ENCODE data around the gene CTBP2. TPM values are rescaled to one million over a fixed set of nuclear protein-coding genes. Genes with fewer than 3 reads are reported as not detected.

CTBP2 gene
- total RNA-seq, 1 donor from 2014 or later, result 90.6 TPM

DNA sequence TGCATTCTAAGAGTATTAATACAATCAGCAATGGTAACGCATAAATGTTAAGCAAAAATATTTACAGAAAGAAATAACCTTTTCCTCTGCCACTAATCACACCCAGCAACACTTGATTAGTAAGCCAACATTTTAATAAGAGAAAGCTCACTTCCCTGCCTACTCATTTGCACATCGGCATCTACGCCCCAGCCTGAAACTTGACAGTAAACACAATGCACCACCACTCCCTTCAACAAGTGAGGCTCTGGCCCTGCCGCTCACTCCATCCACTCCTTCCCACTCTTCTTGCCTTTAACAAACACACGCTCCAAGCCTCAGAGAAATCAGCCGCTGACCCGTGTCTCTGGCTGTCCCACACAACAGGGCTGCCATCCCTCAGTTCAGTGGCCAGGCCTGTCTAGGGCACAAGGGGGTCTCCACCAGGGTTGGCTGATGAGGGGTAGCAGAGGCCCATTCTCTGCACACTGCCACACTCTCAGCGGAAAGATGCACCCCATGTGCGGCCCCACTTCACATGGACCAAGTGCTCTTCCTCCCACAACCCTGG, 54.6 kb downstream of the CTBP2 start:
- DNase-seq (ENCODE audit: low spot score), result peak; percentile 61
- Mint-ChIP-seq H3K27ac (ENCODE audit: unreplicated experiment) (peak overlapping the region; percentile 65), H3K9me3 (ENCODE audit: low read depth) (peaks cover 7% of the 10 kb centered on the region), H3K4me1 (ENCODE audit: low read depth) (peaks cover 32% of the 10 kb centered on the region), H3K4me3 (ENCODE audit: unreplicated experiment) (no peak overlapping the region), H3K27me3 (ENCODE audit: low read depth) (no peaks in the 10 kb centered on the region), H3K36me3 (ENCODE audit: low read depth) (peaks cover 31% of the 10 kb centered on the region)
- TF ChIP-seq, protein P1, sequence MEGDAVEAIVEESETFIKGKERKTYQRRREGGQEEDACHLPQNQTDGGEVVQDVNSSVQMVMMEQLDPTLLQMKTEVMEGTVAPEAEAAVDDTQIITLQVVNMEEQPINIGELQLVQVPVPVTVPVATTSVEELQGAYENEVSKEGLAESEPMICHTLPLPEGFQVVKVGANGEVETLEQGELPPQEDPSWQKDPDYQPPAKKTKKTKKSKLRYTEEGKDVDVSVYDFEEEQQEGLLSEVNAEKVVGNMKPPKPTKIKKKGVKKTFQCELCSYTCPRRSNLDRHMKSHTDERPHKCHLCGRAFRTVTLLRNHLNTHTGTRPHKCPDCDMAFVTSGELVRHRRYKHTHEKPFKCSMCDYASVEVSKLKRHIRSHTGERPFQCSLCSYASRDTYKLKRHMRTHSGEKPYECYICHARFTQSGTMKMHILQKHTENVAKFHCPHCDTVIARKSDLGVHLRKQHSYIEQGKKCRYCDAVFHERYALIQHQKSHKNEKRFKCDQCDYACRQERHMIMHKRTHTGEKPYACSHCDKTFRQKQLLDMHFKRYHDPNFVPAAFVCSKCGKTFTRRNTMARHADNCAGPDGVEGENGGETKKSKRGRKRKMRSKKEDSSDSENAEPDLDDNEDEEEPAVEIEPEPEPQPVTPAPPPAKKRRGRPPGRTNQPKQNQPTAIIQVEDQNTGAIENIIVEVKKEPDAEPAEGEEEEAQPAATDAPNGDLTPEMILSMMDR (IDR thresholded peaks at IDR 0.05), result no peak

DNA sequence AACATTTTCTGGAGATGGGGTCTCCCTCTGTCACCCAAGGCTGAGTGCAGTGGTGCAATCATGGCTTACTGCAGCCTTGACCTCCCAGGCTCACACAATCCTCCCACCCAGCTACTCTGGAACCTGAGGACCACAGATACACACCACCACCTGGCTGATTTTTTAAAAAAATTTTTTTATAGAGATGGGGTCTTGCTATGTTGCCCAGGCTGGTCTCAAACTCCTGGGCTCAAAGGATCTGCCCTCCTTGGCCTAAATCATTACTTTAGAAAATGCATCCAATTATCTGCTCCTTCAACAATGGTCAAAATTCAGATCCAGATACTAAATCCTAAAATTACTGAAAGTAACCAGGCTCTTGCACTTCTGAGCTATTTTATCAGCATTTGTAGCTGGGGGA, 55.2 kb downstream of the CTBP2 start:
- Mint-ChIP-seq H3K27me3 (ENCODE audit: low read depth) (no peaks in the 10 kb centered on the region), H3K9me3 (ENCODE audit: low read depth) (peaks cover 7% of the 10 kb centered on the region), H3K4me3 (ENCODE audit: unreplicated experiment) (no peak overlapping the region), H3K36me3 (ENCODE audit: low read depth) (peaks cover 31% of the 10 kb centered on the region), H3K27ac (ENCODE audit: unreplicated experiment) (peak overlapping the region; percentile 32), H3K4me1 (ENCODE audit: low read depth) (peaks cover 34% of the 10 kb centered on the region)
- TF ChIP-seq, protein P1 (IDR thresholded peaks at IDR 0.05), result no peak
- no peak for DNase-seq (ENCODE audit: low spot score)

DNA sequence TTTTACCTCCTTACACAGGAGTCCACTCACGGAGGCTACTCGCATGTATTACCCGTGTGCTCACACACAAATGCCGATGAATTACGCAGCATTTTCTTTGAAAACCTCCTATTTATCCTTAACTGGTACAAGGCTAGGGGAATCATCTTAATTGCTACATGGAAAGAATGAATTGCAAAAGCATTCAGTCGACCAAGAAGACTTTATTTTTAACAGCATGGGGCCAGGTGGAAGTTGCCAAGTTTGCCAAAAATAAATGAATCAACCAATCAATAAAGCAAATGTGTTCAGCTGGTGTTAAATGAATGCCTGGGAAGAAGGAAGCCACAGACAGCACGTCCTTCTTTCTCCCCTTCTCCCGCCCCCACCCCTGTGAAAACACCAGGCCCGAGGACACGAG, 55.8 kb downstream of the CTBP2 start:
- H3K4me1 Mint-ChIP-seq (ENCODE audit: low read depth), result peaks cover 36% of the 10 kb centered on the region
- no peak overlapping the region for H3K27ac Mint-ChIP-seq (ENCODE audit: unreplicated experiment)
- peaks cover 31% of the 10 kb centered on the region for H3K36me3 Mint-ChIP-seq (ENCODE audit: low read depth)
- H3K4me3 Mint-ChIP-seq (ENCODE audit: unreplicated experiment), result no peak overlapping the region
- H3K9me3 Mint-ChIP-seq (ENCODE audit: low read depth), result peaks cover 7% of the 10 kb centered on the region
- no peak for DNase-seq (ENCODE audit: low spot score)
- H3K27me3 Mint-ChIP-seq (ENCODE audit: low read depth), result no peaks in the 10 kb centered on the region
- TF ChIP-seq, protein P1 (IDR thresholded peaks at IDR 0.05), result no peak

DNA sequence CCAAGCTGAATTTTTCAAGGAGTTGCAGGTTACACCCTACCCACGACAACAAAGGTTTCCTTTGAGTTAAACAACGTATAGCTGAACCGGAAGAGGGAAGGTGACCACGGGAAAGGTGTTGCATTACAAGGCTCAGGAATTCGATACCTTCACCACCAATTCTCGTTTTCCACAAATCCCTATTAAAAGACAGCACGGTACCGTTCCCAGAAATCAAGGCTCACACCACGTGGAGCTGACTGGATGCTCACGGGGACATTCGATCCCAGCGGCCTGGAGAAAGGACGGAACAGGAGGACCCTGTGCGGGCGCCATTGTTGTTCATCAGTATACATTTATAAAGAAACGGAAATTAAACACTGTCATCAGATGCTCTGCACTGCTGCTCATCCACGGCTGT, 56.4 kb downstream of the CTBP2 start:
- Mint-ChIP-seq H3K27ac (ENCODE audit: unreplicated experiment) (peak overlapping the region; percentile 36), H3K4me3 (ENCODE audit: unreplicated experiment) (no peak overlapping the region), H3K9me3 (ENCODE audit: low read depth) (peaks cover 7% of the 10 kb centered on the region), H3K27me3 (ENCODE audit: low read depth) (no peaks in the 10 kb centered on the region), H3K36me3 (ENCODE audit: low read depth) (peaks cover 26% of the 10 kb centered on the region), H3K4me1 (ENCODE audit: low read depth) (peaks cover 36% of the 10 kb centered on the region)
- TF ChIP-seq, protein P1 (IDR thresholded peaks at IDR 0.05), result no peak
- DNase-seq (ENCODE audit: low spot score), result peak; percentile 46

DNA sequence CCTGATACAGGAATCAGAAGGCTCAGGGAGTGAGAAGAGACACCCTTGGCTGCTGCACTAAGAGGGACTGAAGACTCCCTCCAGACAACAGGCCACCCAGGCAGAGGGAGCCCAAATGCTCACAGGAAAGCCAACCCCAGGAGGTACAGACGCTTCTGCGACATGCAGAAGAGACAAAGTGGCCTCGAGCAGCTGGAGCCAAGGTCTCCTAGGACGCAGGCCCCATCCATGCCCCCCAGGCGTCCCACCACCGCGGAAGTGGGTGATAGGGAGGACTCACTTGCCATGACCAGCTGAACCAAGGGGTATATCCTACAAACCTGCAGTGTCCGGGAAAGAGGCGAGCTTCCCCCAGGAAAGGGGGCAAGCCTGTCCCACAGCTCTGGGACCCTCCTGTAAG, 56.9 kb downstream of the CTBP2 start:
- peaks cover 7% of the 10 kb centered on the region for H3K9me3 Mint-ChIP-seq (ENCODE audit: low read depth)
- H3K4me1 Mint-ChIP-seq (ENCODE audit: low read depth), result peaks cover 36% of the 10 kb centered on the region
- H3K36me3 Mint-ChIP-seq (ENCODE audit: low read depth), result peaks cover 24% of the 10 kb centered on the region
- peak overlapping the region; percentile 36 for H3K27ac Mint-ChIP-seq (ENCODE audit: unreplicated experiment)
- no peak overlapping the region for H3K4me3 Mint-ChIP-seq (ENCODE audit: unreplicated experiment)
- TF ChIP-seq, protein P1 (IDR thresholded peaks at IDR 0.05), result no peak
- no peaks in the 10 kb centered on the region for H3K27me3 Mint-ChIP-seq (ENCODE audit: low read depth)
- peak; percentile 77 for DNase-seq (ENCODE audit: low spot score)
